ENCODE results near the gene ATP13A4.

The ATP13A4 gene

DNA sequence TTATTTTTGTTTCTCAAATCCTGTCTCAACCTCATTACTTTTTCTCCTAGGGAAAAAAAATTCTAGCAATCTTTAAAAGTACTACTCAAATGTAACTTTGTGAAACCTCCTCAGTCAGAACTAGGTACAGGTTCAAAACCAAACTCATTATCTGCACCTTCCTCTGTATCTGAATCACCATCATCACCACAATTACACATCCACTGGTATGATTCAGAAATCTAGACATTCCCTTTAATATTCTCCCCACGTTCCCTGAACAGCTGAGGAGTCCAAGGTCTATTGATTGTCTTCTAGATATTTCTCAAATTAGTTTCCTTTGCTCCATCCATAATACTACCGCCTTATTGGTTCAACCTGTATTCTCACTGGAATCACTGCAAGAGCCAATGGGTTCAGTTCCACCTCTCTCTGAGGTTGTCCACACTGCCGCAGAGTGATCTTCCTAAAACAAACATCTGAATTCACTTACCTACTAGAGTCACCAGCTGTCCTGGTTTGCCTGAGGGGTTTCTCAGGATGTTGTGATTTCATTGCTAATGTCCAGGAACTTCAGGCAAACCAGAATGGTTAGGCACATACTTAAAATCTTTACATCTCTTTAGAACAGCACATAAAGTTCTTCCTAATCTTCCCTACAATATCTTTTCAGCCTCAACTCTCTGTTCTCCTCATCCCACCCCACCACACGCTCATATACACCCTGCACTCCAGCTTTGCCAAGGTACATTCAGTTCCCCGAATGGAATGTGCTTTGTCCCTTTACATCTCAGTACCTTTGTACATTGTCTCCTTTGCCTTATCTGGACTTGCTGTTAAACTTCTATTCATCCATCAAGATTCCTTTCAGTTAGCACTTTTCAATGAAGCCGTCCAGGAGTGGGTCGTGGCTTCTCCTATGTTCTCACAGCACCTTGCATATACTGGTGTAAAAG lies 24.2 kb downstream of the ATP13A4 start:
- TF ChIP-seq, protein P1, sequence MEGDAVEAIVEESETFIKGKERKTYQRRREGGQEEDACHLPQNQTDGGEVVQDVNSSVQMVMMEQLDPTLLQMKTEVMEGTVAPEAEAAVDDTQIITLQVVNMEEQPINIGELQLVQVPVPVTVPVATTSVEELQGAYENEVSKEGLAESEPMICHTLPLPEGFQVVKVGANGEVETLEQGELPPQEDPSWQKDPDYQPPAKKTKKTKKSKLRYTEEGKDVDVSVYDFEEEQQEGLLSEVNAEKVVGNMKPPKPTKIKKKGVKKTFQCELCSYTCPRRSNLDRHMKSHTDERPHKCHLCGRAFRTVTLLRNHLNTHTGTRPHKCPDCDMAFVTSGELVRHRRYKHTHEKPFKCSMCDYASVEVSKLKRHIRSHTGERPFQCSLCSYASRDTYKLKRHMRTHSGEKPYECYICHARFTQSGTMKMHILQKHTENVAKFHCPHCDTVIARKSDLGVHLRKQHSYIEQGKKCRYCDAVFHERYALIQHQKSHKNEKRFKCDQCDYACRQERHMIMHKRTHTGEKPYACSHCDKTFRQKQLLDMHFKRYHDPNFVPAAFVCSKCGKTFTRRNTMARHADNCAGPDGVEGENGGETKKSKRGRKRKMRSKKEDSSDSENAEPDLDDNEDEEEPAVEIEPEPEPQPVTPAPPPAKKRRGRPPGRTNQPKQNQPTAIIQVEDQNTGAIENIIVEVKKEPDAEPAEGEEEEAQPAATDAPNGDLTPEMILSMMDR (IDR thresholded peaks at IDR 0.05): no peak

DNA sequence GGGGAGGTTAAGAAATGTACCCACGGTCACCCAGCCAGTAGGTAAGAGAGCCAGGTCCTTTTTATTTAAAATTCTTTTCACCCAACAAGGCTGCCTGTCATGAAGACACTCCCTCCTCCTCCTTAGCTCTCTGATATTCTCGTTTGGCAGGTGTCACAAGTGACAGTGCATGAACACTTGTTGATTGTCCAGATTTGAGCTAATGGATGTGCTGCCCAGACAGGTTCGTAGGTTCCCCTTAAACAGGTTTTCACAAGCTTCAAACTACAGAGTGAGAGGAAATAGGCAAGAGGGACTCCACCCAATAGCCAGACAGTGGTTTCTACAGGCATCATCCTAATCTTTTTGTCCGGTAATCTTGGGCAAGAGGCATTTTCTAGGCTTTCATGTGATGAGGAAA lies 32.2 kb downstream of the ATP13A4 start:
- TF ChIP-seq, protein P1 (IDR thresholded peaks at IDR 0.05): no peak

DNA sequence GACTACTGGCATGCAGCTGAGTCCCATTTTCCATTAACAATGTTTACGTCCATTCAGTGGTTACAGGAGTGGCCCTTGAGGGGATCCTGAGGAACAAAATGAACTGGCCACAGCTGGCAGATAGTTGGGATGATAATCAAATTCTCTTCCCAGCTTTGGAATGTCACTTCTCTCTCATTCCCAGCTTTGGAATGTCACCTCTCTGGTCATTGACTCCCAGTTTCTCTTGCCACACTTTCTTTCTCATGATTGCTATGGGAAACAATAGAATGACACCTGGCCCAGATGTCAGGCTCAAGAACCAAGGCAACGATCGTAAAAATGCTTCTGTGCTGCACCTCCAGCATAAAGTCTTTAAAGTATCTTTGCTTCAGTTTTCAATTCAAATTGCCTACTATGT lies 34.0 kb downstream of the ATP13A4 start:
- TF ChIP-seq, protein P1 (IDR thresholded peaks at IDR 0.05): no peak

DNA sequence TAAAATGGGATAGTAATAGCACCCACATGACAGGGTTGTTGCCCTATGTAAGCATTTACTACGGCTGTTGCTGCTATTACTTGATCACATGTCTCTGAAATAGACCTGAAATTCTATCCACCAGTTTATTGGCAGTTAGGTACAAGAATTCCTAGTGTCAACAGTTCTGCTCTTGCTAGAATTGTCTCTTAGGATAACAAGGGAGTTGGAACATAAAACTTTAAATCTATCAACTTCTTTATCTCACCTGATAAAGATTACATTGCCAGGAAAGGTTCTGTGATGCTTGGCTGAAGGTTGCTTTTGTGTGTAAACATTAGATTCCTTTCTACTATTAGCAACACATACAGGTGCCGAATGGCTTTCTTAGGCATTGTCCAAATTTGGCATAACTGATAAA lies 38.7 kb downstream of the ATP13A4 start:
- TF ChIP-seq, protein P1 (IDR thresholded peaks at IDR 0.05): no peak

DNA sequence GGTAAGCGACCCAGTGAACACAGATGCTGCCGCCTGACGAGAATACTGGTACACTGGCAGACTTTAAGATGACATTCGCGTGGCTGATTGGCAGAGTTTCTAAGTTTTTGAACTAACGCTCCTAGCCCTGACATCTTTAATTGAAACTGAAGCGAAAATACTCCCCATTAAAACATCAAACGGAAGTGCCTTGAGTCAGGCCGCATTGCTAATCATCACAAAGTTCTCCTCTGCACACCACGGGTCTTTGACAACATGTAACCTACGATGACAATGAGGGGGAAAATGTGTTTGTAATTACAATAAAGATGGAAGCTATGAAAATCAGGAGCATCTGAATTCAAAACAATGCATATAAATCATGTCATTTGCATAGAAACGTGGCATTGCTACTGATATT lies 44.5 kb downstream of the ATP13A4 start:
- TF ChIP-seq, protein P1 (IDR thresholded peaks at IDR 0.05): no peak

DNA sequence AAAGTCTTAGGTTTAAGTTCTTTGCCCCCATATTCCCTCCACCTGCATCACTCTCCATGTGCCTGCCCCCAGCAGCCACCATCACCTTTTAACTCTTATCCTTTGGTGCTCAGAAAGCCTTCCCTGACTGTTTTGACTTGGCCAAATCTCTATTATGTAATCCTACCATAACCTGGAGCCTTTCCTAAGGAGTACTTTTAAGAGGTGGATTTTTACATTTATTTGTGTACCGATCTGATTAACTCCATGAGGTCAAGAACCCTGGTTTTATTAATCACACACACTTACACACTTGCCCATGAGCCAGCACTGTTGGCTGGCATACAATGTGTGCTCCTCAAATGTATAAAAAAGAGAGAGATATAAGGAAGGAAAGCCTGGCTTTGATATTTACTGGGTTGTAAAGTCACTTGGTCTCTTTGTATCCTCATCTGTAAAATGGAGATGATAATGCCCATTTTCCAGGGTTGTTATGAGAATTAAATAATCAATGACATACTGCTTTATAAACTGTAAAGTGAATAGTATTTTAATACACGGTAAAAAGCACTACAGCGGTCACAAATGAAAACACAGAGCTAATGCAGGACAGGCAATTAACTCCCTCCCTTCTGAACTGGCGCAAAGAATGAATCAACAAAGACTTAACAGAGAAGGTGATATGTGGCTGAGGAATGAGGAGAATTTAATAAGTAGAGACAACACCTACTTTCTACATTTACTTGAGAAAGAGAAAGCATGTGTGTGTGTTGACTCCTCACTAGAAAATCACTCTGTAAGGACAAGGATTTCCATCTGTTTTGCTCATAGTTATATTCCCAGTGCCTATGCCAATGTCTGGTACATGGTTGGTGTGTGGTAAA lies 45.4 kb downstream of the ATP13A4 start:
- TF ChIP-seq, protein P1 (IDR thresholded peaks at IDR 0.05): no peak

DNA sequence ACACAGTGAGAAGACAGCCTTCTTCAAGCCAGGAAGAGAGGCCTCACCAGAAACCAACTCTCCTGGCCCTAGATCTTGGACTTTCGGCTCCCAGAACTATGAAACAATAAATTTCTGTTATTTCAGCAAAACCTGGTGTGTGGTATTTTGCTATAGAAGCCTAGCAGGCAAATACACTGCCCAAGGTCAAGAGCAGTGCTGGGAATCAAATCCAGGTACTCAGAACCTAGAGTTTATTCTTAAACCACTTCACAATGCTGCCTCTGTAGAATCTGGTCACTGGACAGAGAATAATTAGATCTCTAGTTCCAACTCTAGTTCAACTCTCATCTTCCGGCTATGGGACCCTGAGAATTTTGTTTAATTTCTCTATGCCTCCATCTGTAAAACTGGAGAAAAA lies 46.6 kb downstream of the ATP13A4 start:
- TF ChIP-seq, protein P1 (IDR thresholded peaks at IDR 0.05): no peak

All from LNCAP (cell line).